ENCODE data around the gene FBXW7. TPM values are rescaled to one million over a fixed set of nuclear protein-coding genes. Genes with fewer than 3 reads are reported as not detected.
A peak's percentile ranks its signal among the peaks of the same experiment; 100 is the strongest.

Gene FBXW7
- total RNA-seq, 1 donor = 79.5 TPM

- TF ChIP-seq, protein P1, sequence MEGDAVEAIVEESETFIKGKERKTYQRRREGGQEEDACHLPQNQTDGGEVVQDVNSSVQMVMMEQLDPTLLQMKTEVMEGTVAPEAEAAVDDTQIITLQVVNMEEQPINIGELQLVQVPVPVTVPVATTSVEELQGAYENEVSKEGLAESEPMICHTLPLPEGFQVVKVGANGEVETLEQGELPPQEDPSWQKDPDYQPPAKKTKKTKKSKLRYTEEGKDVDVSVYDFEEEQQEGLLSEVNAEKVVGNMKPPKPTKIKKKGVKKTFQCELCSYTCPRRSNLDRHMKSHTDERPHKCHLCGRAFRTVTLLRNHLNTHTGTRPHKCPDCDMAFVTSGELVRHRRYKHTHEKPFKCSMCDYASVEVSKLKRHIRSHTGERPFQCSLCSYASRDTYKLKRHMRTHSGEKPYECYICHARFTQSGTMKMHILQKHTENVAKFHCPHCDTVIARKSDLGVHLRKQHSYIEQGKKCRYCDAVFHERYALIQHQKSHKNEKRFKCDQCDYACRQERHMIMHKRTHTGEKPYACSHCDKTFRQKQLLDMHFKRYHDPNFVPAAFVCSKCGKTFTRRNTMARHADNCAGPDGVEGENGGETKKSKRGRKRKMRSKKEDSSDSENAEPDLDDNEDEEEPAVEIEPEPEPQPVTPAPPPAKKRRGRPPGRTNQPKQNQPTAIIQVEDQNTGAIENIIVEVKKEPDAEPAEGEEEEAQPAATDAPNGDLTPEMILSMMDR (IDR thresholded peaks at IDR 0.05; ENCODE audit: insufficient read depth, low read depth, low read length) = no peak
- no peak overlapping the region for H3K4me3 ChIP-seq (ENCODE audit: low read depth, low read length)
- no peak for DNase-seq (ENCODE audit: low read depth)
These were observed 36.5 kb downstream of the FBXW7 start for GRCh38 chr4:152499344-152499743.

DNA sequence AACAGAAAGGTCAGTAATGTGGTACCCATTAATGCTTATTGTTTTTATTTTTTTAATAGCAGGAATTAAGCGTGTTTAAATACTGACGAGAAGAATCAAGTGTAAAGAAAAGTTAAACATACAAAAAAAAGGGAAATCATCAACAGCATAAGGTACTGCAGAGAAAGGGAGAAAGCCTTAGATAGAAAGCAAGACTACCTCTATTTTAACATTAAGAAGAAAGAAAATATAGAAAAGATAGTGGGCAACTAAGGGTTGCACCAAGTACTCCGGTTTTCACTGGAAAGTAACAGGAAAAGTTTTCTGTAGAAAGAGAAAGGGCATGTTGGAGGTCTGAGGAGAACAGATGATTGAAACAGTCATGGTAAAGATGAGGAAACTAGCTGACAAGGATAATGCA is 41.9 kb downstream of the FBXW7 start:
- DNase-seq (ENCODE audit: low read depth) = no peak
- no peak overlapping the region for H3K4me3 ChIP-seq (ENCODE audit: low read depth, low read length)
- TF ChIP-seq, protein P1 (IDR thresholded peaks at IDR 0.05; ENCODE audit: insufficient read depth, low read depth, low read length) = no peak

DNA sequence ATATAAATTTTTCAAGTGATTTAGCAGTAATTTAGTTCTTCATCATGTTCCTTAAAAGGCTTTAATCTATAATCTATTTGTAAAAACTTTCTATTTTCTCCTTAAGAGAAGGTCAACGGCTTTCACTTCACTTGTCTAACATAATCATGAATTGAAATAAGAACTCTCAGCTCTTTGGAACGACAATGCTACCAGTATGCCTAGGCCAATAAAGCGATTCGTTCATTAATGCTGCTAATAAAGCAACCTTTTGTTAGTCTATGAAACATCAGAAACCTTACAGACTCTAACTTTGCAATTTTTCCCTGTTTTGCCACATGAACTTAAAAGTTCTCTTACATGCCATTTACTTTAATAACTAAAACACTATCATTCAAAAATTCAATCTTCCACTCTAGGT is 47.6 kb downstream of the FBXW7 start:
- no peak overlapping the region for H3K4me3 ChIP-seq (ENCODE audit: low read depth, low read length)
- no peak for DNase-seq (ENCODE audit: low read depth)
- TF ChIP-seq, protein P1 (IDR thresholded peaks at IDR 0.05; ENCODE audit: insufficient read depth, low read depth, low read length) = no peak

- H3K4me3 ChIP-seq (ENCODE audit: low read depth, low read length) = no peak overlapping the region
- TF ChIP-seq, protein P1 (IDR thresholded peaks at IDR 0.05; ENCODE audit: insufficient read depth, low read depth, low read length) = no peak
- peak; percentile 55 for DNase-seq (ENCODE audit: low read depth)
These were observed 49.2 kb downstream of the FBXW7 start for GRCh38 chr4:152486429-152487389.

DNA sequence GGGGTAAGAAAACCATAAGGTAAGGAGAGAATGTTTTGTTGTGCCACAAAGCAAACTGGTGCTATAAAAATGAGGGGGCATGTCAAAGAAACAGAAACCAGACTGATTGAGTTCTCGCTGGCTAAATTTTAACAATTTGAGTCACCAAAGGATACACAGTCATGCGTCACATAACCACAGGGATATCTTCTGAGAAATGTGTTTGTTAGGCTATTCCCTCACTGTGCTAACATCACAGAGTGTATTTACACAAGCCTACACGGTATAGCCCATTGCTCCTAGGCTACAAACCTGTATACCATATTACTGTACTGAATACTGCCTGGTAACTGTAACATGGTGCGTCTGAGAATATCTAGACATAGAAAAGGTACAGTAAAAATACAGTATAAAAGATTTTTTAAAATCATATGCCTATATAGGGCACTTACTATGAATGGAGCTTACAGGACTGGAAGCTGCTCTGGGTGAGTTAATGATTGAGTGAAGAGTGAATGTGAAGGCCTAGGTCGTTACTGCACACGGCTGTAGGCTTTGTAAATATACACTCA is 50.1 kb downstream of the FBXW7 start:
- TF ChIP-seq, protein P1 (IDR thresholded peaks at IDR 0.05; ENCODE audit: insufficient read depth, low read depth, low read length) = no peak
- DNase-seq (ENCODE audit: low read depth) = peak; percentile 94
- peak overlapping the region; percentile 24 for H3K4me3 ChIP-seq (ENCODE audit: low read depth, low read length)

DNA sequence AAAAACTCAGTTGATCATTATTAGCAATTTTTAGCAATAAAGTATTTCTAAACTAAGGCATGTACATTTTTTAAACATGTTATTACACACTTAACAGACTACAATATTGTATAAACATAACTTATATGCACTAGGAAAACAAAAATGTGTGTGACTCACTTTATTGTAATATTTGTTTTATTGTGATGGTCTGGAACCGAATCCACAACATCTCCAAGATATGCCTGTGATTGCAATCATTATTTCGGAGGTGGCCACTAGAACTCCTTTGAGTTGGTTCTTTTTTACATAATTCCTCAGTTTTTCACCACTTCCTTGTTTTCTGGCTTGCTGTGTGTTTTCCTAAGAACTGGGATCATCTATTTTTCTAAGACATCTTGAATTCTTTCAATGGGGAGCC is 53.7 kb downstream of the FBXW7 start:
- no peak overlapping the region for H3K4me3 ChIP-seq (ENCODE audit: low read depth, low read length)
- no peak for DNase-seq (ENCODE audit: low read depth)
- TF ChIP-seq, protein P1 (IDR thresholded peaks at IDR 0.05; ENCODE audit: insufficient read depth, low read depth, low read length) = no peak

Measured in fibroblast of villous mesenchyme (primary cell).